ENCODE data around the gene FRK.

- TF ChIP-seq CTCF (IDR thresholded peaks at IDR 0.05): no peak
- TF ChIP-seq EP300 (IDR thresholded peaks at IDR 0.05): no peak
- no peak for TF ChIP-seq POLR2A (IDR thresholded peaks at IDR 0.05)
Measured at GRCh38 chr6:115945306-115945705, 115.4 kb downstream of the FRK start.
